Skin epidermis (tissue), 12 donors: Measurements from ENCODE around the gene NTN4.
A peak's percentile ranks its signal among the peaks of the same experiment; 100 is the strongest.
"Not testable (repeated sequence)": the region's sequence is repeated elsewhere in the genome, so short reads cannot be mapped to it uniquely, and the experiment has no call there.

ENCODE experiments used
- H3K27ac ChIP-seq, 21 experiments: fragments of 200-600 bp; sonication (generic) in 11 of 21; one replicate each; pipeline ENCODE4 v1.5.0; 2020; ENCODE audit warnings: mild to moderate bottlenecking in 3 of 21, inconsistent platforms in 2 of 21, moderate library complexity in 2 of 21
- H3K4me3 ChIP-seq, 7 experiments: fragments of 200-600 bp; sonication (generic) in 2 of 7; one replicate each; pipeline ENCODE4 v1.5.0; 2020; ENCODE audit warnings: inconsistent platforms in 2 of 7, mild to moderate bottlenecking in 2 of 7, moderate library complexity in 1 of 7

The NTN4 gene

GRCh38 chr12:95760371-95760770, 30.2 kb downstream of the NTN4 start:
- no peak overlapping the region for H3K27ac ChIP-seq
- no peak overlapping the region for H3K4me3 ChIP-seq

- Histone ChIP-seq H3K27ac (no peak overlapping the region), H3K4me3 (no peak overlapping the region)
These were observed 30.8 kb downstream of the NTN4 start for GRCh38 chr12:95759718-95760117.

GRCh38 chr12:95759039-95759438, 31.5 kb downstream of the NTN4 start:
- no peak overlapping the region for H3K27ac ChIP-seq
- no peak overlapping the region for H3K4me3 ChIP-seq

- H3K27ac ChIP-seq: no peak overlapping the region
- H3K4me3 ChIP-seq: no peak overlapping the region
These were observed 34.2 kb downstream of the NTN4 start for GRCh38 chr12:95756362-95756761.

DNA sequence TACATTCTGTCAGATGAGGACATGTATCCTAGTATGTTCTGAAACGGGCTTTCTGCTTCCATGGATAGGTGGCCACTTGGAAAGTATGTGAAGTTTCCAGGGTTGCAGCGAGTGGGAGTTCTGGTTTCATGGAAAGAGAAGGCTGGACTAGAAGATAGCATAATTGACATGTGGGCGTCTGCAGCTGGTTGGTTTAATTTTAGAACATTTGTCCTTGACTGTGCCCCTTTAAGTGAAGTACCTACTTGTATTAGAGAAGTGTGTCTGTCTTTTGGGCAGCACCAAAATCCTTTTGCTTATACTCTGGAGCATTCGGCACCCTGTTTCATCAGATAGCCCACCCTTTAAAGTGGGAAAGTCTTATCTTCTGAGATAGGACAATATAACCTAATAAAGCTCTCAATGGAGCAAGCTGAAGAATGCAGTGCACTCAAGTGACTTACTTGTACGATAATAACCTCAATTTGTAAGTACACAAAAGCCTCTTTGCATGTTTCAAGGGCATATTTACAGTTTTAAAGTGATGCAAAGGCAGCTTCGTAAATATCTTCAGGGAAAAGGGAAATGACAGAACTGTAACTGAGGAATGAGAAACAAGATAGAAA, 35.2 kb downstream of the NTN4 start:
- H3K4me3 ChIP-seq: no peak overlapping the region

GRCh38 chr12:95746062-95746461, 44.5 kb downstream of the NTN4 start:
- not testable (repeated sequence) for H3K27ac ChIP-seq, H3K4me3 ChIP-seq

More for the DNA sequence above, 35.2 kb downstream of the NTN4 start:
- no peak overlapping the region for H3K27ac ChIP-seq

DNA sequence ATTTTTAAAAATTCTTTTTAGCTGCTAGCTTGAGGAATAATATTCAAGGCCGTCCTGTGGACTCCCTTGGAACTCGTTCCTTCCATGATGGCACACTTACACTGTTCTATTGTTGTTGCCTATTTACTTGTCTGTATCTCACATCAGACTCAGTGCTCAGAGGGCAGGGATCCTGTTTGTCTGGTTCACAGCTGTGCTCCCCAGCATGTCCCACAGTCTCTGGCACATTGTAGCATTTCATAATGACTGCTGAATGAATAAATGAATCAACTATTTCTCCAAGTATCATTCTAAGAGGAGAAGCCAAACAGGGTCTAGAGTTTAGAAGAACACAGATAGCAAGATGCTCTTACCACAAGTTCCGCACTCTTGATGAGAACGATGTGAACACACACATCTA, 48.0 kb downstream of the NTN4 start:
- Histone ChIP-seq H3K4me3 (no peak overlapping the region), H3K27ac (peak overlapping the region in 1 of 21 experiments; percentile 58)

DNA sequence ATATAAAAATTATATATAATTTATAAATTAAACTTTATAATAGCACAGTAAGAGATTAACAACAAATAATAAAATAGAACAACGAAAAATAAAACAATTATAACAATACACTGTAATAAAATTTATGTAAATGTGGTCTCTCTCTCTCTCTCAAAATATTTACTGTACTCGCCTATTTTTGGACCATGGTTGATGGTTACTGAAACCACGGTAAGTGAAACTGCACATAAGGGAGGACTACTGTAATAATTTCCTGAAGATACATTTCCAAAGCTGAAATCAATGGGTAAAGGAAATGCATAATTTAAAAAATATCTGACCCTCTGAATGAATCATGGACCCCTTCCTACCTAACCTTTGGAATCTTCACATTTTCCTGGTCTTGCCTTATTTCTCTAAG, 48.9 kb downstream of the NTN4 start:
- Histone ChIP-seq H3K4me3 (no peak overlapping the region), H3K27ac (peak overlapping the region in 2 of 21 experiments; percentile 7 to 13)

- Histone ChIP-seq H3K27ac (peak overlapping the region in 3 of 21 experiments; percentile 51 to 76 (median 69)), H3K4me3 (no peak overlapping the region)
These were observed 49.8 kb downstream of the NTN4 start for GRCh38 chr12:95740751-95741150.

DNA sequence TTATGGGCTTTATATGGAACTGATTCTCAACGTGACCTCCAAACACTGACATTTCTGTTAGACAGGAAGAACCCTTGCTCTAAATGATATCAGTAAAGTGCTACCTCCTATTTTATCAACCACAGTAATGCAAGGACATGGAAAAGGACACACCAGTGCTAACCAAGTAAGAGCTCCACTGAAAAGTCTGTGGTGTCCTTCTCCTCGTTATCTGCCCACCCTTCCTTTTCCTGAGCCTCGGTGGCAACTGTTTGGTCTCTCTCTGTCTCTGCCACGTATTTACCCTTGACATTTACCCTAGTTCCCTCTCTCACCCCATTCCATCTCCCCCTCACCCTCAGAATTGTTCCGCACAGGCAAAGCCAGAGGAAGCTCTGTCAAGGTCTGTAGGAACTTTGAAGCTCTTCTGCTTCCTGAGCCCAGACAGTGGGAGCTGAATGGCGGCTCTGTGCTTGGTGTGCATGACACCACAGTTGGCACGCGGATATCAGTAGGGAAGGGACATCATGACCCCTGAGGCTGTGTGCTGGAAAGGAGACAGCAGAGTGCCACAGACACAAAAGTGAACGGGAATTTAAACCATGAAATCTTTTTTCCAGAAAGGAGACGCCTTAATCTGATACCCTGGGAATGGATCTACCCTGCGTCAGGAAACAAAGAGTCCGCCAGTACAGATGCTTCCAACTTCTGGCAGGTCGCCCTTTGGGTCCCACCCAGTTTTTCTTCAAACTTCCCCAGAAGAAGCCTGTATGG, 50.8 kb downstream of the NTN4 start:
- Histone ChIP-seq H3K27ac (peak overlapping the region in 13 of 21 experiments; percentile 42 to 76 (median 60)), H3K4me3 (no peak overlapping the region)

GRCh38 chr12:95738024-95738611, 52.4 kb downstream of the NTN4 start:
- Histone ChIP-seq H3K4me3 (no peak overlapping the region), H3K27ac (no peak overlapping the region)

DNA sequence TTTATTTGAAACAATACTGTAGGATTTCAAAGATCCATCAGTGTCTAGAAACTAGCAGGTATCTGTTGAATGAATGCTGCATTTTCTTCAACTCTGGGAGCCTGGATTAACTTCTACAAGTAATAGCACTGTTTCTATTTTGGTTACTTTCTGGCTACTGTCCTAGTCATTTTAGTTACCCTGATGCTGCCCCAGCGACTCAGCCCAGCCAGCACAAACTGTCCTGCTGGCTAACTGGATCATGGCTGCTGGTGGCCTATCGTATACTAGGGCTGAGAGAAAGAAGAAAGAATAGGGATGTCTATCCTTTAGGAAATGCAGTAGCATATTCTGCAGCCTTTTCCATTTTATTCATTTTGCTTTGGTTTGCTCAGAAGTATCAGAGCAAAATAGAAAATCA, 53.9 kb downstream of the NTN4 start:
- Histone ChIP-seq H3K27ac (no peak overlapping the region), H3K4me3 (no peak overlapping the region)

DNA sequence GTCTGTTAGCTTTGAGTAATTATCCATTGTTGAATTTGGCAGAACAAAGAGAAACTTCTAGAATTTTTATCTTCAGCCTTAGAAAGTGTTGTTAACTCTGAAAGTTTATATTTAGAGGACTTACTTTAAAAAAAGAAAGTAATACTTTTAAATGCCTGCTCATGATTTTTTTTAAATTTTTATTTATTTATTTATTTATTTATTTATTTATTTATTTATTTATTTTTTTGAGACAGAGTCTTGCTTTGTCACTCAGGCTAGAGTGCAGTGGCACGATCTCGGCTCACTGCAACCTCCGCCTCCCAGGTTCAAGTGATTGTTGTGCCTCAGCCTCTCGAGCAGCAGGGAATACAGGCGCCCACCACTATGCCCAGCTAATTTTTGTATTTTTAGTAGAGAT, 54.8 kb downstream of the NTN4 start:
- not testable (repeated sequence) for H3K4me3 ChIP-seq, H3K27ac ChIP-seq

DNA sequence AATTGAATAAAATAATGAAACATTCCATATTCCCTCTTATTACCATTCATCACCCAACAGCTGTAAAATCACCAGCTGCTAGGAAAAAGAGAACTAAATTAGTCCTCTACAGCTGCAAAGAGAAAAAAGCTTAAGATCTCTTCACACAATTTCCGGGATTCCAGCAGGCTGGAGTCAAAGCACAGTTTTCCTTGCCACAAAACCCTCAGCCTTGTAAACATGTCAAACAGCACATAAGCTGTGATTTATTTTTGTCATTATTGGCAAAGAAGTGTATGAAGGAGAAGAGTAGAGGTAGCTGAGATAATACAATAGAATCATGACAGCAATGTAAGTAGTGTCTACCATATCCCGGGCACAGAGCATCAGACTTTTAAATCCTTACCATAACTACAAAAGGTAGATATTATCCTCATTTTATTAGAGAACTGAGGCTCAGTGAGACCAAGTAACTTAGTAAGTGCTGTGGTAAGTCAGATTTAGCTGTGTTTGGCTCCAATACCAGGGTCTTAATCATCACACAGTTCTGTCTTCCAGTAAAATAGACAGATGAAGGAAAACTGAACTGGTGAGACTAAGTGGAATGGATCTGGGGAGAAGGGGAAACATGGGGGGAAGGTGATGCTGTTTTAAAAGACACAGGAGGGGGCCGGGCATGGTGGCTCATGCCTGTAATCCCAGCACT, 57.3 kb downstream of the NTN4 start:
- H3K4me3 ChIP-seq: no peak overlapping the region
- peak overlapping the region in 10 of 21 experiments; percentile 14 to 67 (median 46) for H3K27ac ChIP-seq

GRCh38 chr12:95731519-95731958, 59.0 kb downstream of the NTN4 start:
- Histone ChIP-seq H3K27ac (no peak overlapping the region), H3K4me3 (no peak overlapping the region)

GRCh38 chr12:95730457-95730856, 60.1 kb downstream of the NTN4 start:
- H3K4me3 ChIP-seq: no peak overlapping the region
- H3K27ac ChIP-seq: no peak overlapping the region

DNA sequence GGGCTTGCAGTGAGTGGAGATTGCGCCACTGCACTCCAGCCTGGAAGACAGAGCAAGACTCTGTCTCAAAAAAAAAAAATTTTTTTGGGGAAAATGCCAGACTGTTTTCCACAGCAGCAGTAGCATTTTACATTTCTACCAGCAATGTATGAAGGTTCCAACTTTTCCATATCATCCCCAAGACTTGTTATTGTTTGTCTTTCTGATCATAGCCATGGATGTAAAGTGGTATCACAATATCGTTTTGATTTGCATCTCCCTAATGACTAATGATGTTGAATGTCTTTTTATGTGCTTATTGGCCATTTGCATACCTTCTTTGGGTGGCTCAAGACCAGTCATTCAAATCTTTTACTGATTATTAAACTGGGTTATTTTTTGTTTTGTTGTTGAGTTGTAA, 63.7 kb downstream of the NTN4 start:
- H3K27ac ChIP-seq: no peak overlapping the region
- H3K4me3 ChIP-seq: no peak overlapping the region

- H3K4me3 ChIP-seq: no peak overlapping the region
- no peak overlapping the region for H3K27ac ChIP-seq
These were observed 65.8 kb downstream of the NTN4 start for GRCh38 chr12:95724767-95725166.

- H3K4me3 ChIP-seq: no peak overlapping the region
- no peak overlapping the region for H3K27ac ChIP-seq
These were observed 66.7 kb downstream of the NTN4 start for GRCh38 chr12:95723693-95724384.

DNA sequence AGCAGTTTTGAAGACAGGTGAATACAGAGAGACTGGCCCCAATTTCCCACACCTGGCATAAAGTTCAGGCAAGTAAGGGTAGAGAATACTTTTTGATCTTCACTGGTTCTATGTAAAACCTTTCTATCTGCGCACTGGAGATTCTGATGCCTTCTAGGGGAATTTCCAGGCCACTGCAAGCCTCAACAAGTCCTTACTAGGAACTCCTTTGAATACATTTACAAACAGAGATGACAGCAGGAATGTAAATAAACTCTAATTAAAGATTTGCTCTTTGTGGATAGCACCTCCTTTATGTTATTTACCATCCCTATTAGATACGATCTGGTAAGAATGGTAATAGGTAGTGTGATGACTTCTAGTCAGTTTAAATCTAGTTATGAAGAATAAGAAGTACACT, 69.2 kb downstream of the NTN4 start:
- peak overlapping the region in 2 of 21 experiments; percentile 4 to 18 for H3K27ac ChIP-seq
- H3K4me3 ChIP-seq: no peak overlapping the region
